GM19023 (cell line): ENCODE data around the gene PYGL.
A peak's percentile ranks its signal among the peaks of the same experiment; 100 is the strongest.

Experiments used
- ATAC-seq: cut with Tn5 transposase; IDR thresholded peaks from one replicate; pipeline ENCODE4 v1.9.1; 2021; ENCODE audit warnings: mild to moderate bottlenecking, moderate library complexity; ENCODE audit not compliant: unreplicated experiment

Gene PYGL

DNA sequence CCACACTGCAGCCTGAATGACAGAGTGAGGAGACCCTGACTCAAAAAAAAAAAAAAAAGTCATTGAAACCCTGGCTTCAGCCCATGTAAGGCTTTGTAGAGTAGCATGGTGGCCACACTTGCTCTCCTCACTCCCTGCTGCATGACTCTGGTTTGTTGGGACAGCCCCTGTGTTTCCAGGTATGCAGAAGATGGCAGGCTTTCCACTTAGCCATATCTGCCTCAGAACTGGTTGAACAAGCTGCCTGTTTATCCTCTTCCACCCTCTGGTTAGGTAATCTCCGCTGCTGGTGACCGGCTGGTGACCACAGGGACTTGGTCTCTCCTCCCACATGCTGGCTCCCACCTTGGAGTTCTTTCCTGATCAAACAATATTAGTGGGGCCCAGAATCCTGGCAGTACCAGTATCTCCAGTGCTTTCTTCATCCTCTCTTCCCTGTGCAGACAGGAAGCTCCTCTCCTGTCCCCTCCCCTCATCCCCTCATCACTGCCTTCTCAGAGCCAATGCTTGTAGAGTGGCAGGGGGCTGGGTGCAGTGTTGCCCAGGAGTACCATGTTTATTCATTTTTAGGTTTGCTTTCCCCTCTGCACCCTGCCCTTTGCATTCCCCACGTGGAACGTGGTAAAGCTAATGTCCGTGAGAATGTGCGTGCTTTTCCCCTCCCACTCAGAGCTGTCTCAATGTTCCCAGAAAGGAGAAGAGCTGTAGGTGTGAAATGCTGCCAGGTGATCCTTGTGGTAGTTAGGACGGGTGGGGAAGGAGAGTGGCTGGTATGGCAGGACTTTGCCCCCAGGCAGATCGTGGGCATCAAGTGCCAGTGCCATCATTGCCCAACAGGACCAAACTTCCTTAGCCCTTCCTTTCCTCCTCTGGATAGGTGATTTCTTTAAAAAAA, 61.1 kb downstream of the PYGL start:
- ATAC-seq: no peak

DNA sequence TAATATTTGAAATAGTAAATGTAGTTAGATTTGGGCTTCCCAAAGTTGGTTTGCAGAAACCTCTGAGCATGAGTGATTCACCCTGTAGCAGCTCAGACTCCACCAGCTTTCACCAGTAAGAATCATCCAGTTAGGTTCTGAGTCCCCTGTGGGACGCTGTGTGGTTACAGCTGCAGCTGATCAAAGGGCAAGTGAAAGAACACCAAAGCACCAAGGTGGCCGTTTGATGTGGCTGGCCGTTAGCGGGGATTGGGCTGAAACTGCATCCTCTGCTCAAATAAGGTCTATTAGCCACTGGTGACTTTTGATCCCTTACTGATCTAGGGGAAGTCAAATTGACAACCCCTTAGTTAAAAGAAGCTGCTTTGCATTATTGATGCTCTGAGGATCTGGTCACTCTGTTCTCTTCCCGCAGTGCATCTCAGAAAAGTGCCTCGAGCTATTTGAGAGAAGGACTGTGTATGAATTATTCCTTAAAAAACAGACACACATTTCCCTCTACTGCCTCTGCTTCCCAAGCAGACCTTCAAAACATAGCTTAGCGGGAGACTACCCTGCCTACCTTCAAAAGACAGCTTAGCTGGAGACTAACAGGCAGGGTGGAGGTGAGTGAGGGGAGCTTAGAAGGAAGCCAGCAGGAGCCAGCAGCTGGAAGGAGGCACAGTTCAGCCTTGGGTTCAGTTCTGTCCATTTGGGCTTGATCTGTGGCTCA, 68.8 kb downstream of the PYGL start:
- ATAC-seq: peak; percentile 95

DNA sequence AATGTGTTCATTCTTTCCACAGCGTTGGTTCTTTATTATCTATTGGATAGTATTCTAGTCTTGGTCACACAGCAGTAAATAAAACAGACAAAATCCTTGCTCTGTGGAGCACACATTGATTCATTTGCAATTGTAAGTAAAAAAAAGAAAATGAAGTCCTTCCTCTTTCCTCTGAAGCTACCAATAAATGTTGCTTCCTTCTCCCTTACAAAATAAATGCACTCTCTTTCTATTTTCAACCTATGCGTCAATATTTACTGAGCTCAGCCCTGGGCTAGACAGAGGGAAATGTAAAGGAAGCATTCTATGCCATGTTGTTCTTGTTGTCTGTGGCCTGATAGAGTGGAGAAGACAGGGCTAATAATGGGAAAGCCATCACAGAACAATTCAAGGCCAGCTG, 69.5 kb downstream of the PYGL start:
- ATAC-seq: no peak

- ATAC-seq: no peak
These were observed 72.2 kb downstream of the PYGL start, which contains the start of gene ABHD12B for GRCh38 chr14:50871914-50872732. ABHD12B (plus strand) TSS chr14:50872053; CDS start chr14:50872175, 122 bp downstream.

DNA sequence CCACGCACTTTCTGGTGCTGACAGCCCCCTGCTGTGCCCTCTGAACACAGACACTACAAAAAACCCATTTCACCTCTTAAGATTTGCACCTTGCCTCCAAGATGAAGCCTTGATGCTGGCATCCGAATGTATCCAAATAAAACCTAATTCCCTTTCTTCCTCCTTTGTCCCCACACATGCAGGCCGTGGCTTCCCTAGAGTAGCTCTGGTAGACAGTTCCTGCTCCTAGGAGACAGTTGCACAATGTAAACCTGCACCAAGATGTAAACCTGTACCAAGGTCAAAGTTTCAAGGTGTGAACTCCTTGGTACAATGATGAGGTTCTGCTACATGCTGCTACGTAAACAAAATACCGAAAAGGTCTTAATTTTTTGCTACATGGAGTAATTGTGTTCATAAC, 73.1 kb downstream of the PYGL start:
- no peak for ATAC-seq

DNA sequence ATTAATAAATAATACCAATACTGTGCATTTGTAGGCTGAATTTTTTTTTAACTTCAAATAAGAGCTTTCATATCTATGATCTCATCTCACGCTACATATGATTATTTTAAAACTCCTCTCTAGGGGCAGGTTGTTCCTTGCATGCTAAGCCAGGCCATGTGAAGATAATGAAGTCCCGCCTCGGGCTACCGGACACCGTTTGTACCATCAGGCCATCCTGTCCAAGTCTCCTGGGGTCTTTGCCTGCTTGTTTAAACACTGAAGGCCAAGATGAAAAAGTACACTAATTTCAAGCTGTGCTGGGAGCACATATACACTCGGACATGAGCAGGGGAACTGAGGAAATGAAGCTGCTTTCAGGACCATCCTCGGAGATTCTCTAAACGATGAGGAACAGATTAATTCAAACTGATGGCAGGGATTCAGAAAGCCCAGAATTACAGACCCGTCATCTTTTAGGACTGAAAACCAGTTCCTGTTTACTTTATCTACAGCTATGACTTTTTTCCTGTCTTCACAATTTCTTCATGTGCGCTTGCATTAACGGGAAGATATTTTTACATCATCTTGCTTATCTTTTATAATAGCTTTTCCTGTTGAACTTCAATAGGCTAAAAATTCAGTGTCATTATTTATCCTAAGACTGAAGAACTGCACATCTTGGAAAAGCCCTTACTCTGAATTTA, 78.7 kb downstream of the PYGL start:
- no peak for ATAC-seq

DNA sequence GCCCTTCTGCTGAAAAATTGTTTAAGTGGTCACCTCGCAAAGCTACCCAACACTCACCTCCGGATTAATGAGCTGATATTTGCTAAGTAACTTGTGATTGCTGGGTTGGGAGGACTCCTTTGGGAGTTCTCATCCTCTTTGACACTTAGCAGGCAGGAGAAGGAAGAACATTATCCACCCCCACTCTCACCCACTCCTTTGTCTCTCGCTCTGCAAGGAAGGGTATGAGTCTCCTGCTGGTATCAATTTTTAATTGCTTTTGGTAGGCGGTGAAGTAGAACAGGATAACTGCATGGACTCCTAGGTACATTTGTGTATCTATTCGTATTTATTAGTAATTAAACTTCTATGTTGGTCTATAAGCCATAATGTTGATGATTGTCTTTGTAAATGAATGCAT, 79.3 kb downstream of the PYGL start:
- no peak for ATAC-seq

DNA sequence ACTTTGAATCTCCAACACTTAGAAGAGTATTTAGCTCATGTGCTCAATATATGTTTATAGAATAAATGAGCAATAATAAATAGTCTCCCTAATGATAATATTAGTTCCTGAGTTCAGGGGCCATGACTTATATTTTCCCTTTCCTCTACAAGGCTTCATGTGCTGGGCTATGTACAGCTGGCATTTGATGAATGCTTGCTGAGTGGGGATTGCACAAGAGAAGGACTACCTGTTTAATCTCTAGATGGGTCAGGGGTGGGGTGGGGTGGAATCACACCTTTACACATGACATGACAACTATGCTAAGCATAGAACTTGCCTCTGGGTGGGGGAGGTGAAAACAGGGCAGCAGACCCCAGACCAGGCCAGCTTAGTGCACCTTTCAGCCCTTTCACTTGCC, 80.0 kb downstream of the PYGL start:
- ATAC-seq: no peak

DNA sequence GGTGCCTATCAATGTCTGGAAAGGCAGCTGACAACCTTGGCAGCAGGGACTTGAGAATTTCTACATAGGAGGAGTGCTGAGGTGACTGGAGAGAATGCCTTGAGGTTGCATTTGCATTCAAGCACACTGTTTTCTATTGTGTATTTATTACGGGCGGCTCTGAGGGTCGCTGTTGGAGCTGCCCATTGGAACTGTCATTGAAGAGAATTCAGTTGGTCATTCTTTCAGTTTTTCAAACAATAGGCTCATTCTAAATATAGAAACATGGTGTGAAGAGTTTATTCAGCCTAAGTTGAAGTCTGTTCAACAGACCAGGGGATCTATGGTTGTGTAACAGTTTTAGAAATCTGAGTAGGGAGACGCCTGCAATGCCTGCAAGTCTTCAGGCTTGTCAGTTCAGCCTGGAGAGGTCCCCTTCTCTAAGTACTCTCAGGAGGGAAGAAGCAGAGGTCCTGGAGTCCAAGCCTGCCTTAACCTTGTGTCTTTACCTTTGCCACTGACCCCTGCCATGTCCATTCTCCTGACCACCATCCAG, 82.2 kb downstream of the PYGL start:
- no peak for ATAC-seq

- no peak for ATAC-seq
These were observed 83.7 kb downstream of the PYGL start for GRCh38 chr14:50860478-50861086.

GRCh38 chr14:50859296-50859624, 85.0 kb downstream of the PYGL start:
- ATAC-seq: peak; percentile 7

GRCh38 chr14:50856660-50857059, 87.6 kb downstream of the PYGL start:
- no peak for ATAC-seq

- no peak for ATAC-seq
These were observed 88.7 kb downstream of the PYGL start for GRCh38 chr14:50855558-50855957.
